HepG2 (cell line): ENCODE data around the gene UST. TPM values are rescaled to one million over a fixed set of nuclear protein-coding genes. Genes with fewer than 3 reads are reported as not detected.

ENCODE experiments used
- ATAC-seq: fragments of 200-7000 bp; cut with Tn5 transposase; 3 replicates; pipeline ENCODE4 v1.9.1; 2020; ENCODE audit warnings: mild to moderate bottlenecking, moderate library complexity
- BruUV-seq: library from RNA; stranded (reverse); fragments of 400-500 nt; replicated peaks from 2 replicates; lab custom pipeline; 2021; lab: Mats Ljungman, UMichigan
- CTCF ChIA-PET: fragments of 300-600 bp; formaldehyde crosslinking; extraction: SDS; loops from one replicate; lab custom pipeline; 2021; ENCODE audit warnings: low total read pairs, inconsistent platforms, low intra/inter-chr PET ratio; lab: Yijun Ruan, JAX
- POLR2A ChIA-PET: fragments of 350-600 bp; sonication (Branson Sonifier 250); formaldehyde crosslinking; loops from one replicate; lab custom pipeline; 2020; ENCODE audit warnings: antibody characterized with exemption, inconsistent platforms; lab: Yijun Ruan, JAX
- DNase-seq: peaks from one replicate; pipeline ENCODE4 v3.0.0-alpha.2; 2015; ENCODE audit warnings: low spot score
- FAIRE-seq: peaks from 3 replicates; lab custom pipeline; 2011; peaks lifted over from hg19 to GRCh38; lab: Jason Lieb, UNC
- H2AFZ ChIP-seq: one replicate; pipeline ENCODE4 v1.6.1; 2011; ENCODE audit warnings: low read length, inconsistent platforms
- H3K27ac ChIP-seq: fragments of 300-600 bp; 3 replicates; pipeline ENCODE4 v1.8.0; 2011; ENCODE audit warnings: mixed run types, mild to moderate bottlenecking, mixed read lengths, low read length, inconsistent platforms; ENCODE audit not compliant: insufficient read depth; ENCODE audit errors: extremely low read length
- H3K27me3 ChIP-seq, 2 experiments: fragments of 200-600 bp in 1 of 2; 2 replicates in 1 of 2; 3 replicates in 1 of 2; pipeline versions ENCODE4 v1.6.0 to v1.8.0; 2011; ENCODE audit warnings: low read length in 2 of 2, mild to moderate bottlenecking in 2 of 2, moderate library complexity in 2 of 2, inconsistent platforms in 1 of 2; ENCODE audit not compliant: insufficient read depth in 2 of 2, control insufficient read depth in 1 of 2
- H3K36me3 ChIP-seq, 2 experiments: fragments of 200-600 bp in 1 of 2; replicated peaks in 1 of 2; 2 replicates in 1 of 2; 3 replicates in 1 of 2; pipeline versions ENCODE4 v1.5.1 to v1.8.0; 2011; ENCODE audit warnings: low read length in 2 of 2, inconsistent platforms in 1 of 2; ENCODE audit not compliant: insufficient read depth in 2 of 2, control insufficient read depth in 1 of 2
- H3K4me1 ChIP-seq: 2 replicates; pipeline ENCODE4 v1.5.1; 2012; ENCODE audit warnings: low read length, inconsistent platforms; ENCODE audit not compliant: insufficient read depth
- H3K4me2 ChIP-seq: 2 replicates; pipeline ENCODE4 v1.6.0; 2011; ENCODE audit warnings: low read depth, low read length, inconsistent platforms
- H3K4me3 ChIP-seq, 3 experiments: fragments of 200-600 bp in 1 of 3; sonication (generic), shearing (Covaris generic) in 1 of 3; replicated peaks in 1 of 3; 2 replicates each; pipeline ENCODE4 v1.5.1; 2011 to 2016; ENCODE audit warnings: low read length in 3 of 3, inconsistent platforms in 2 of 3, low read depth in 2 of 3, mild to moderate bottlenecking in 2 of 3, control low read depth in 1 of 3, mixed read lengths in 1 of 3; ENCODE audit not compliant: insufficient read depth in 1 of 3
- H3K79me2 ChIP-seq: one replicate; pipeline ENCODE4 v1.6.1; 2011; ENCODE audit warnings: low read length, inconsistent platforms; ENCODE audit not compliant: insufficient read depth
- H3K9ac ChIP-seq: 2 replicates; pipeline ENCODE4 v1.6.0; 2011; ENCODE audit warnings: mild to moderate bottlenecking, low read depth, low read length, inconsistent platforms; ENCODE audit not compliant: insufficient read depth
- H3K9me3 ChIP-seq: 2 replicates; pipeline ENCODE4 v1.5.1; 2012; ENCODE audit warnings: mild to moderate bottlenecking, low read length
- H4K20me1 ChIP-seq: 2 replicates; pipeline ENCODE4 v1.6.0; 2011; ENCODE audit warnings: inconsistent platforms, mild to moderate bottlenecking, low read length, moderate library complexity; ENCODE audit not compliant: insufficient read depth
- ATF4 ChIP-seq, 2 experiments: fragments of 450-650 bp in 1 of 2; sonication (generic) in 1 of 2; formaldehyde crosslinking; IDR thresholded peaks; 2 replicates each; pipeline versions ENCODE4 v1.5.0 to v1.8.0; 2020 to 2022; ENCODE audit warnings: mild to moderate bottlenecking in 1 of 2, missing genetic modification reagents in 1 of 2
- ATF7 ChIP-seq, 2 experiments: fragments of 450-650 bp in 1 of 2; sonication (generic) in 1 of 2; formaldehyde crosslinking in 1 of 2; IDR thresholded peaks; 2 replicates each; pipeline versions ENCODE4 v1.4.0 to v1.6.1; 2016 to 2020; ENCODE audit warnings: antibody characterized with exemption in 1 of 2, mild to moderate bottlenecking in 1 of 2, missing genetic modification reagents in 1 of 2
- CREM ChIP-seq, 2 experiments: sonication (generic) in 1 of 2; formaldehyde crosslinking in 1 of 2; IDR thresholded peaks; 2 replicates each; pipeline versions ENCODE4 v1.4.0 to v1.6.1; 2016 to 2020; ENCODE audit warnings: antibody characterized with exemption in 1 of 2, mild to moderate bottlenecking in 1 of 2, missing genetic modification reagents in 1 of 2
- HNRNPUL1 ChIP-seq: fragments of 200-400 bp; formaldehyde crosslinking; IDR thresholded peaks from 2 replicates; pipeline ENCODE4 v1.6.1; 2017; ENCODE audit warnings: low read depth, mild to moderate bottlenecking, low read length, moderate library complexity
- KAT7 ChIP-seq: IDR thresholded peaks from 2 replicates; pipeline ENCODE4 v1.6.1; 2018; ENCODE audit warnings: borderline replicate concordance, missing compliant biosample characterization
- KLF13 ChIP-seq: sonication (generic); formaldehyde crosslinking; IDR thresholded peaks from 2 replicates; pipeline ENCODE4 v1.4.0; 2020; ENCODE audit warnings: mild to moderate bottlenecking, missing genetic modification reagents
- MIER2 ChIP-seq: IDR thresholded peaks from 2 replicates; pipeline ENCODE4 v1.6.1; 2016; ENCODE audit warnings: missing biosample characterization, missing genetic modification reagents
- NFE2 ChIP-seq: sonication (generic); formaldehyde crosslinking; IDR thresholded peaks from 2 replicates; pipeline ENCODE4 v1.4.0; 2020; ENCODE audit warnings: missing genetic modification reagents
- NR1H2 ChIP-seq: sonication (generic); formaldehyde crosslinking; IDR thresholded peaks from 2 replicates; pipeline ENCODE4 v1.8.1; 2022; ENCODE audit warnings: low read depth, missing genetic modification reagents, borderline replicate concordance
- ZNF205 ChIP-seq: IDR thresholded peaks from 2 replicates; pipeline ENCODE4 v1.6.1; 2018; ENCODE audit warnings: missing biosample characterization, missing genetic modification reagents
- ZNF367 ChIP-seq: sonication (generic); formaldehyde crosslinking; IDR thresholded peaks from 2 replicates; pipeline ENCODE4 v1.4.0; 2020; ENCODE audit warnings: missing genetic modification reagents, borderline replicate concordance
- ZUFSP ChIP-seq: sonication (generic); formaldehyde crosslinking; IDR thresholded peaks from 2 replicates; pipeline ENCODE4 v1.9.0; 2021; ENCODE audit warnings: missing genetic modification reagents, mild to moderate bottlenecking, borderline replicate concordance
- WGBS: methylation state at CpG from one replicate; pipeline ENCODE4 v1.1.6; 2017; ENCODE audit warnings: low lambda C conversion rate; 5-methylcytosine and 5-hydroxymethylcytosine counted together
- in situ Hi-C: cut with HindIII; loops from 2 replicates; pipeline ENCODE4 v1.10.0; 2017; ENCODE audit warnings: low pct_unique_long_range_greater_than_20kb; ENCODE audit not compliant: extremely low pct_ligation_motif_present
- intact Hi-C: fragments of 100-400 bp; cut with micrococcal nuclease; formaldehyde crosslinking; loops from one replicate; pipeline ENCODE4 v1.10.0; 2022; ENCODE audit not compliant: unreplicated experiment
- polyA plus RNA-seq, 8 experiments: library from polyadenylated mRNA; depleted of rRNA in 3 of 8; stranded (reverse) in 7 of 8; unstranded in 1 of 8; fragments of >200 nt; fragmentation: Illumina TruSeq in 4 of 8; extraction: Trizol in 4 of 8; gene quantifications; 2 replicates each; pipeline versions ENCODE4 v1.2.1 to v1.2.3, GENCODE V29; 2011 to 2016; ENCODE audit warnings: low read depth in 4 of 8, missing spikeins in 1 of 8, mixed read lengths in 1 of 8; ENCODE audit not compliant: insufficient read depth in 1 of 8
- total RNA-seq, 5 experiments: library from RNA; depleted of rRNA; stranded (reverse); fragments of >200 nt; fragmentation: Illumina TruSeq; extraction: Trizol; gene quantifications; 2 replicates each; pipeline ENCODE4 v1.2.3, GENCODE V29; 2016; ENCODE audit warnings: low read depth in 1 of 5

The UST gene
- total and polyA plus RNA-seq, 2 of the 13 experiments (the other 11 are each of a cell fraction or from before 2014, with no cell fraction given): 0.27 TPM; not detected in 1

- ChIA-PET POLR2A (no interaction called here), CTCF (no interaction called here)
- BruUV-seq: no TSS peak
- H3K4me3 ChIP-seq: no peak overlapping the region
- H3K4me2 ChIP-seq: no peak overlapping the region
- H4K20me1 ChIP-seq: no peaks in the 10 kb centered on the region
- ATAC-seq (no peak), FAIRE-seq (no peak), DNase-seq (no peak)
- H3K36me3 ChIP-seq: no peaks in the 10 kb centered on the region
- intact Hi-C loops (no loop called here), in situ Hi-C loops (no loop called here)
- peaks cover 12% of the 10 kb centered on the region for H3K9me3 ChIP-seq
- no peaks in the 10 kb centered on the region for H3K4me1 ChIP-seq
- H3K9ac ChIP-seq: no peak overlapping the region
- no peaks in the 10 kb centered on the region; a peak in 1 of 5 replicates for H3K27me3 ChIP-seq
- TF ChIP-seq NR1H2 (CRISPR knock-in tag) (no peak), CREM (IDR thresholded peaks at IDR 0.05) (no peak), CREM (CRISPR knock-in tag; IDR thresholded peaks at IDR 0.05) (no peak), ZNF367 (CRISPR knock-in tag) (no peak), KLF13 (CRISPR knock-in tag) (no peak), KAT7 (CRISPR knock-in tag) (no peak), ATF7 (IDR thresholded peaks at IDR 0.05) (peak; percentile 75), ATF7 (CRISPR knock-in tag; IDR thresholded peaks at IDR 0.05) (no peak), ZUFSP (CRISPR knock-in tag) (no peak), NFE2 (CRISPR knock-in tag) (no peak), ATF4 (CRISPR knock-in tag; IDR thresholded peaks at IDR 0.05) (0 out of 4 replicates have a peak, but pooled peaks of 1 of the 2 experiments have one; percentile 34), ZNF205 (CRISPR knock-in tag) (no peak), HNRNPUL1 (no peak), MIER2 (CRISPR knock-in tag) (no peak)
- H3K27ac ChIP-seq: no peak overlapping the region
- no peak overlapping the region for H2AFZ ChIP-seq
- WGBS: 0% methylated on average over 1 of the region's 1 CpG
- no peaks in the 10 kb centered on the region for H3K79me2 ChIP-seq
Measured at GRCh38 chr6:148713033-148713738, 33.6 kb upstream of the UST start.
